Upper lobe of left lung (tissue), 4 donors: ENCODE results near the gene NAT14.

Experiments used
- EP300 ChIP-seq, 4 donors: sonication (generic); formaldehyde crosslinking; IDR thresholded peaks; one replicate each; pipeline ENCODE4 v1.5.1; 2017; ENCODE audit warnings: antibody characterized with exemption in 4 of 4, control low read depth in 2 of 4
- POLR2A ChIP-seq, 4 donors: fragments of 450-650 bp; IDR thresholded peaks; one replicate each; pipeline ENCODE4 v1.5.1; 2016 to 2017; ENCODE audit warnings: antibody characterized with exemption in 4 of 4, mild to moderate bottlenecking in 2 of 4
- TF ChIP-seq, protein P1 (sequence below), 6 experiments: fragments of 450-650 bp in 4 of 6; fragments of 200-600 bp in 2 of 6; sonication (generic) in 2 of 6; IDR thresholded peaks; one replicate each; pipeline ENCODE4 v1.5.1; 2016 to 2019; ENCODE audit warnings: antibody characterized with exemption in 6 of 6

DNA sequence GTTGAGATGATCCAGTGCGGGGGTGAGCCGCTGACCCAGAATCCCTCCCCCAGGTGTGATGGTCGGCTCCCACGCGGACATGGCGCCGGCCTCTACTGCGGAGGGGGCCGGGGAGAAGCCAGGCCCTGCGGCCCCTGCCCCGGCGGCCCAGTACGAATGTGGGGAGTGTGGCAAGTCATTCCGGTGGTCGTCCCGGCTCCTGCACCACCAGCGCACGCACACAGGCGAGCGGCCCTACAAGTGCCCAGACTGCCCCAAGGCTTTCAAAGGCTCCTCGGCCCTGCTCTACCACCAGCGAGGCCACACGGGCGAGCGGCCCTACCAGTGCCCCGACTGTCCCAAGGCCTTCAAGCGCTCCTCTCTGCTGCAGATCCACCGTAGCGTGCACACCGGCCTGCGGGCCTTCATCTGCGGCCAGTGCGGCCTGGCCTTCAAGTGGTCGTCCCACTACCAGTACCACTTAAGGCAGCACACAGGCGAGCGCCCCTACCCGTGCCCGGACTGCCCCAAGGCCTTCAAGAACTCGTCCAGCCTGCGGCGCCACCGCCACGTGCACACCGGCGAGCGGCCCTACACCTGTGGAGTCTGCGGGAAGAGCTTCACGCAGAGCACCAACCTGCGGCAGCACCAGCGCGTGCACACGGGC lies 3.7 kb upstream of the NAT14 start:
- TF ChIP-seq, protein P1, sequence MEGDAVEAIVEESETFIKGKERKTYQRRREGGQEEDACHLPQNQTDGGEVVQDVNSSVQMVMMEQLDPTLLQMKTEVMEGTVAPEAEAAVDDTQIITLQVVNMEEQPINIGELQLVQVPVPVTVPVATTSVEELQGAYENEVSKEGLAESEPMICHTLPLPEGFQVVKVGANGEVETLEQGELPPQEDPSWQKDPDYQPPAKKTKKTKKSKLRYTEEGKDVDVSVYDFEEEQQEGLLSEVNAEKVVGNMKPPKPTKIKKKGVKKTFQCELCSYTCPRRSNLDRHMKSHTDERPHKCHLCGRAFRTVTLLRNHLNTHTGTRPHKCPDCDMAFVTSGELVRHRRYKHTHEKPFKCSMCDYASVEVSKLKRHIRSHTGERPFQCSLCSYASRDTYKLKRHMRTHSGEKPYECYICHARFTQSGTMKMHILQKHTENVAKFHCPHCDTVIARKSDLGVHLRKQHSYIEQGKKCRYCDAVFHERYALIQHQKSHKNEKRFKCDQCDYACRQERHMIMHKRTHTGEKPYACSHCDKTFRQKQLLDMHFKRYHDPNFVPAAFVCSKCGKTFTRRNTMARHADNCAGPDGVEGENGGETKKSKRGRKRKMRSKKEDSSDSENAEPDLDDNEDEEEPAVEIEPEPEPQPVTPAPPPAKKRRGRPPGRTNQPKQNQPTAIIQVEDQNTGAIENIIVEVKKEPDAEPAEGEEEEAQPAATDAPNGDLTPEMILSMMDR (IDR thresholded peaks at IDR 0.05): no peak
- TF ChIP-seq POLR2A (IDR thresholded peaks at IDR 0.05): no peak
- no peak for TF ChIP-seq EP300 (IDR thresholded peaks at IDR 0.05)
